ENCODE measurements around the gene PFKP.

GRCh38 chr10:3066317-3067117 is 831 bp upstream of the PFKP start:
- TF ChIP-seq, protein P1, sequence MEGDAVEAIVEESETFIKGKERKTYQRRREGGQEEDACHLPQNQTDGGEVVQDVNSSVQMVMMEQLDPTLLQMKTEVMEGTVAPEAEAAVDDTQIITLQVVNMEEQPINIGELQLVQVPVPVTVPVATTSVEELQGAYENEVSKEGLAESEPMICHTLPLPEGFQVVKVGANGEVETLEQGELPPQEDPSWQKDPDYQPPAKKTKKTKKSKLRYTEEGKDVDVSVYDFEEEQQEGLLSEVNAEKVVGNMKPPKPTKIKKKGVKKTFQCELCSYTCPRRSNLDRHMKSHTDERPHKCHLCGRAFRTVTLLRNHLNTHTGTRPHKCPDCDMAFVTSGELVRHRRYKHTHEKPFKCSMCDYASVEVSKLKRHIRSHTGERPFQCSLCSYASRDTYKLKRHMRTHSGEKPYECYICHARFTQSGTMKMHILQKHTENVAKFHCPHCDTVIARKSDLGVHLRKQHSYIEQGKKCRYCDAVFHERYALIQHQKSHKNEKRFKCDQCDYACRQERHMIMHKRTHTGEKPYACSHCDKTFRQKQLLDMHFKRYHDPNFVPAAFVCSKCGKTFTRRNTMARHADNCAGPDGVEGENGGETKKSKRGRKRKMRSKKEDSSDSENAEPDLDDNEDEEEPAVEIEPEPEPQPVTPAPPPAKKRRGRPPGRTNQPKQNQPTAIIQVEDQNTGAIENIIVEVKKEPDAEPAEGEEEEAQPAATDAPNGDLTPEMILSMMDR (IDR thresholded peaks at IDR 0.05; ENCODE audit: insufficient read depth, low read length, poor library complexity, severe bottlenecking) = no peak
- no peak for TF ChIP-seq EZH2phosphoT487 (conservative IDR thresholded peaks at IDR 0.05; ENCODE audit: low read length)

All from SU-DHL-6 (cell line).